ENCODE measurements around the gene PWP1. TPM values are rescaled to one million over a fixed set of nuclear protein-coding genes. Genes with fewer than 3 reads are reported as not detected.
A peak's percentile ranks its signal among the peaks of the same experiment; 100 is the strongest.

PWP1 gene
- total and polyA plus RNA-seq, 9 of the 15 experiments (the other 6 are each of a cell fraction or from before 2014, with no cell fraction given): 61.6 to 401 (median 111) TPM

DNA sequence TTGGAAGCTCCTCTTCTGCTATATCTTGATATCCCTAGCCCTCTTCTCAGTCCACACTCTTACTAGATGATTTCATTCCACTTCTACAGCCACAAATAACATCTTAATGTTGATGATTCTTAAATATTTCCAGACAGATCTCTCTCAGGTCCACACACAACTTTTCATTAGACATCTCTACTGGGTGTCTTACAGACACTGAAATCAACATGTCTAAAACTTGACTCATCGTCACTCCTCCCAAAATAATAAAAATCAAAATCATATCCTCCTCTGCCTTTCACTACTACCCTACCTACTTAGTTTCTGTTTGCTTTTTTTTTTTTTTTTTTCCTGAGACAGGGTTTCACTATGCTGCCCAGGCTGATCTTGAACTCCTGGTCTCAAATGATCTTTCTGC is 63.5 kb downstream of the PWP1 start:
- peak; percentile 23 for FAIRE-seq
- CTCF ChIA-PET (ENCODE audit: low intra/inter-chr PET ratio): no interaction called here

More for the DNA sequence above, 63.5 kb downstream of the PWP1 start:
- Histone ChIP-seq H3K27me3 (ENCODE audit: control insufficient read depth in 2 of 2, insufficient read depth in 2 of 2, low read length in 2 of 2) (no peaks in the 10 kb centered on the region), H3K9ac (ENCODE audit: insufficient read depth in 1 of 2, low read depth in 2 of 2, low read length in 2 of 2) (no peak overlapping the region), H3K79me2 (ENCODE audit: control insufficient read depth, insufficient read depth, low read length) (peaks cover 8% of the 10 kb centered on the region; the same call in 2 of the 3 replicates), H2AFZ (ENCODE audit: low read depth, low read length) (no peak overlapping the region), H3K4me2 (ENCODE audit: insufficient read depth, low read length) (no peak overlapping the region), H3K4me3 (no peak overlapping the region), H3K9me3 (replicated peaks; ENCODE audit: control insufficient read depth, insufficient read depth, low read depth, low read length) (no peaks in the 10 kb centered on the region), H3K36me3 (ENCODE audit: control insufficient read depth, insufficient read depth, low read length) (peaks cover 91% of the 10 kb centered on the region), H3K27ac (ENCODE audit: extremely low read depth, low read depth, low read length) (no peak overlapping the region), H3K4me1 (replicated peaks in 1 of 2; ENCODE audit: control insufficient read depth in 2 of 2, insufficient read depth in 2 of 2, low read length in 2 of 2) (no peaks in the 10 kb centered on the region), H4K20me1 (replicated peaks; ENCODE audit: control insufficient read depth, insufficient read depth, low read length) (0 out of 2 replicates have a peak, but pooled peaks cover 4% of the 10 kb centered on the region), H3K9me1 (ENCODE audit: control insufficient read depth, insufficient read depth, low read length) (no peaks in the 10 kb centered on the region)
- TF ChIP-seq MNT (conservative IDR thresholded peaks at IDR 0.05): no peak
- 0 out of 2 replicates have a peak, but pooled peaks have one; percentile 6 for TF ChIP-seq SUPT5H (IDR thresholded peaks at IDR 0.05)
- intact Hi-C loops (cut with micrococcal nuclease): no loop called here
- in situ Hi-C loops (cut with MboI): no loop called here
- DNase-seq (ENCODE audit: extremely low read depth in 1 of 4, low spot score in 3 of 4) (no peak), ATAC-seq (peak; percentile 33)
- whole genome bisulfite sequencing (ENCODE audit: insufficient coverage, low coverage, missing lambda C conversion rate): 100% methylated on average over 1 of the region's 1 CpG
- BruUV-seq (replicated peaks): no TSS peak
- POLR2A ChIA-PET: interaction anchor here (1.4 to 3.3 kb wide), 2 partner anchors 10 to 12 kb away, joined by 6 to 10 read pairs; no protein-coding TSS in a partner anchor
